GM18907 (cell line): ENCODE results near the gene POLR2L.

Experiments
- ATAC-seq: cut with Tn5 transposase; IDR thresholded peaks from one replicate; pipeline ENCODE4 v1.9.1; 2021; ENCODE audit warnings: mild to moderate bottlenecking, moderate library complexity; ENCODE audit not compliant: unreplicated experiment

The POLR2L gene

DNA sequence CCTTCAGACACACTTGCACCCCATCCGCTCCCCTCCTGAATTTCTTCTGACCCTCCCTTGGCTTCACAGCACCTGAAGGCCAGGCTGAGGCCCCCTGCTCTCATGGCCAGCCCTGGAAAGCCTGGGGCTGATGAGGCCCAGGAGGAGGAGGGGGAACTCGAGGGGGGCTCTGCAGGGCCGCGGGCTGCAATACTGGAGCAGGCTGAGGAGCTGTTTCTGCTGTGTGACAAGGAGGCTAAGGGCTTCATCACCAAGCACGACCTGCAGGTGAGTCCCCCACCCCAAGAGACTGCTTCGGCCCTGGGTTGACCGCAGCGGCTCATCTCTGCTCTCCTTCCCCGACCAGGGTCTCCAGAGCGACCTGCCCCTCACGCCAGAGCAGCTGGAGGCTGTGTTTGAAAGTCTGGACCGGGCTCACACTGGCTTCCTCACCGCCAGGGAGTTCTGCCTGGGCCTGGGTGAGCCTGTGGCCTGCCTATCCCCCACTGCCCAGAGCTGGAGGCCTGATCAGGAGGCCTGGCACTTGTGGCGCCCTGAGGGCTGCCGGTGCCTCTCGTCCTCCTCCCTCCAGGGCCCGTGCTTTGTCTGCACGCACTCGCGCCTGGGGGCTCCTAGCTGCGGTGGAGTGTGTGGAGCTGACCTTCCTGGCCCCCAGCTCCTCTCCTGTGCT lies 13.7 kb downstream of the POLR2L start:
- ATAC-seq = no peak

DNA sequence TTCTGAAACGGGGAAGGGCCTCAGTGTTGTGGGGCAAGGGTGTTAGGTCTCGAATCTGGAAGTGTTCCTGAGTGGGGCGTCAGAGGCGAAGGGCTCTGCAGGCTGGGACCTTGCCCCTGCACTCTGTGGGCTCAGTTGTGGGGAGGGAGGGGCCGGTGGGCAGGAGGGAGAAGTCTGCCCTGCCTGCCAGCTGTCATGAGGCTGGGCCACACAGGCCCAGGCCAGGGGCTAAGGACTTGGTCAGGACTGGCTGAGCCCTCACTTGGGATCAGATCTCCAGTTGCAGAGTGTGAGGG lies 14.5 kb downstream of the POLR2L start, which contains the start of gene CRACR2B:
TSS of gene CRACR2B (plus strand) at position 23 of the 296 bp plus-strand sequence. CDS start 689 bp downstream, outside the sequence.
- ATAC-seq = peak; percentile 7

- peak; percentile 48 for ATAC-seq
Measured at GRCh38 chr11:827146-827896, 15.0 kb downstream of the POLR2L start.

GRCh38 chr11:826836-827145 lies 15.5 kb downstream of the POLR2L start:
- ATAC-seq = peak; percentile 13

DNA sequence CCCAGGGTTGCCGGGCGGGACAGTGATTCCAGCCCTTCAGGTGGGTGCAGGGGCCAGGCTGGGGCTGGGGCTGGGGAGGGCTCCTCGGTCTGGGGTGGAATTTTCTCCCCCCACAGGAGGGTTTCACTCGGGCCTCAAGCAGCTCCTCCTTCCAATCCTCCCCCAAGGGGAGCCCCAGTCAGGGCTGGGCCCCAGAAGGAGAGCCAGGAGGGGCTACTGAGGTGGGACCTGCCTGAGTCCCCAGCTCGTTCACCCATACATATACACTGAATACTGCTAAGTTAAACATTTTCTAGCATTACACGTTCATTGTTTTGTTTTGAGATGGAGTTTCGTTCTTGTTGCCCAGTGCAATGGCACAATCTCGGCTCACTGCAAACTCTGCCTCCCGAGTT lies 16.1 kb downstream of the POLR2L start:
- ATAC-seq = no peak

DNA sequence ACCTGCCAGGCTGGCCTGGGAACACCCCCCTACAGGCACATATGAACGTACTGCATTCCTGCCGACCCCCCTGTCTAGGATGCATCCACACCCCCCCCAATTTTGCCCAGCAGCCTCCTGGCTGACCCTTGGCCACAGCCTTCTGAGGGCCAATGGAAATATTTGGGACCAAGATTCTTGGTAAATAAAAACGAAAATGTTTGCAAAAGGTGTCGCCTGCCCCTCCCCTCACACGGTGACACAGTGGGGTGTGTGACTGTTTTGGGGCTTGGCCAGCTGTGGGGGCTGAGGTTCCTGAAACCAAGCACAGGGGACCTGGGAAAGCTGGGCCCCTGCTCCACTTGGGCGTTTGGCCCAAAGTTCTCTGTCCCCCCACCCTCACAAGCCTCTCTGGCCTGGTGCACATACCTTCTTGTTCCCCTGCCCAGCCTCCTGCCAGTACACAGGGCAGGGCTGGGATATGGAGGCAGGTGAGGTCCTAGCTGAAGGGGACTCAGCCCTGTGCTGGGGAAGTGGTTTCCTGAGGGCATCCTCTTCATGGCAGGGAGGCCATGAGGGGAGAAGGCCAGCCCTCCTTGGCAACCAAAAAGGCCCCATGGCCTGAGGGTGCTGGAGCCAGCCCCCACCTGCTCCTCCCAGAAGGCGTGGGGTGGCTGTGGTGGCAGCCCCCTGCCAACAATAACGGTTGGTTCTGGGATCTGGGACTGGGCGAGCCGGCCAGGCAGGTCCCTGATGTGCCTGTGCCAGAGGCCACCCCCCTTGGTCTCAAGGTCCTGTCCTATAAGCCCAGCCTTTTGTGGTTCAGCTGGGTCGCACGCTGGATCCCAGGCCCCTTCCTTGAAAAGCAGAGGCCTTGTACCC lies 16.7 kb downstream of the POLR2L start:
- ATAC-seq = no peak

DNA sequence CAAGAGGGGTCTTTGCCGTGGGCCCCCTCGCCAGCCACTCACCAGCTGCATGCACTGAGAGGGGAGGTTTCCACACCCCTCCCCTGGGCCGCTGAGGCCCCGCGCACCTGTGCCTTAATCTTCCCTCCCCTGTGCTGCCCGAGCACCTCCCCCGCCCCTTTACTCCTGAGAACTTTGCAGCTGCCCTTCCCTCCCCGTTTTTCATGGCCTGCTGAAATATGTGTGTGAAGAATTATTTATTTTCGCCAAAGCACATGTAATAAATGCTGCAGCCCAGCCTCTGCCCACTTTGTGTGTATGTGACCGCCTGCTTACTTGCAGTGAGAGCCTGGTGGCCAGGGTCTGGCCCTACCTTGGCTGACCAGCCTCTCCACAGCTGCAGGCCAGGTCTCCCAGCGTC lies 17.4 kb downstream of the POLR2L start:
- ATAC-seq = no peak

DNA sequence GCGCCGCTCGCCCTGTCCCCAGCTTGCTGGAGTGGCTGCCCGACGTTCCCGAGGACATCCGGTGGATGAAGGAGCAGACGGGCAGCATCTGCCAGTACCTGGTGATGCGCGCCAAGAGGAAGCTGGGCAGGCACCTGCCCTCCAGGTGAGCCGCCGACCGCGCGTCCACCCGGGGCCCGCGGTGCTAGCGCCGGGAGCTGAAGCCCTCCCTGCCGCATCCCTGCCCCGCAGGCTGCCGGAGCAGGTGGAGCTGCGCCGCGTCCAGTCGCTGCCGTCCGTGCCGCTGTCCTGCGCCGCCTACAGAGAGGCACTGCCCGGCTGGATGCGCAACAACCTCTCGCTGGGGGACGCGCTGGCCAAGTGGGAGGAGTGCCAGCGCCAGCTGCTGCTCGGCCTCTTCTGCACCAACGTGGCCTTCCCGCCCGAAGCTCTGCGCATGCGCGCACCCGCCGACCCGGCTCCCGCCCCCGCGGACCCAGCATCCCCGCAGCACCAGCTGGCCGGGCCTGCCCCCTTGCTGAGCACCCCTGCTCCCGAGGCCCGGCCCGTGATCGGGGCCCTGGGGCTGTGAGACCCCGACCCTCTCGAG lies 17.9 kb downstream of the POLR2L start:
- ATAC-seq = no peak

DNA sequence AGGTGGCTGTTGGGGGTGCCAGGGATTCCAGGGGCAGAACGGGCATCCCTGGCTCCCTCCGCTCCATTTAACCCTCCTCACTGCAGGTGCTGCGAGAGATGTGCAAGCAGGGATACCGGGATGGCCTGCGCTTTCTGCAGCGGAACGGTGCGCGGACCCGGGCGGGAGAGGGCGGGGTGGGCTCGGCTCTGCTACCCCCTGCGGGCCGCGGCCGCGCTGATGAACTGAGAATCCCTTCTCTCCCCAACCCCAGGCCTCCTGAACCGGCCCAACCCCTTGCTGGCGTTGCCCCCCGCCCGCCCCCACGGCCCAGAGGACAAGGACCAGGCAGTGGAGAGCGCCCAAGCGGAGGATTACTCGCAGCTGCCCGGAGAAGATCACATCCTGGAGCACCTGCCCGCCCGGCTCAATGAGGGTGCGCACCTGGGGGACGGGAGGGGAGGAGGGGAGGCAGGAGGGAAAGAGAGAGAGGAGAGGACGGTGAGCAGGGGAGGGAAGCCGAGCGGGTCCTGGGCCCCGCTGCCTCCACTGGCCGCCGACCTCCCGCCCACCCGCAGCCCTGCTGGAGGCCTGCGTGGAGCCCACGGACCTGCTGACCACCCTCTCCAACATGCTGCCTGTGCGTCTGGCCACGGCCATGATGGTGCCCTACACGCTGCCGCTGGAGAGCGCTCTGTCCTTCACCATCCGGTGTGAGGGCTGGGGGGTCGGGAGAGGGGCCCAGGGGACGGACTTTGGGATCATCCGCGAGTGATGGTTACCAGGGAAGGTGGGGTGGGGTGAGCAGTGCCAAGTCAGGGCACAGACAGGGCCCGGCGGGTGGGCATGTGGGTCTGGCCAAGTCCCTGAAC lies 18.7 kb downstream of the POLR2L start:
- ATAC-seq = no peak

- ATAC-seq = no peak
Measured at GRCh38 chr11:821512-822371, 20.6 kb downstream of the POLR2L start.

DNA sequence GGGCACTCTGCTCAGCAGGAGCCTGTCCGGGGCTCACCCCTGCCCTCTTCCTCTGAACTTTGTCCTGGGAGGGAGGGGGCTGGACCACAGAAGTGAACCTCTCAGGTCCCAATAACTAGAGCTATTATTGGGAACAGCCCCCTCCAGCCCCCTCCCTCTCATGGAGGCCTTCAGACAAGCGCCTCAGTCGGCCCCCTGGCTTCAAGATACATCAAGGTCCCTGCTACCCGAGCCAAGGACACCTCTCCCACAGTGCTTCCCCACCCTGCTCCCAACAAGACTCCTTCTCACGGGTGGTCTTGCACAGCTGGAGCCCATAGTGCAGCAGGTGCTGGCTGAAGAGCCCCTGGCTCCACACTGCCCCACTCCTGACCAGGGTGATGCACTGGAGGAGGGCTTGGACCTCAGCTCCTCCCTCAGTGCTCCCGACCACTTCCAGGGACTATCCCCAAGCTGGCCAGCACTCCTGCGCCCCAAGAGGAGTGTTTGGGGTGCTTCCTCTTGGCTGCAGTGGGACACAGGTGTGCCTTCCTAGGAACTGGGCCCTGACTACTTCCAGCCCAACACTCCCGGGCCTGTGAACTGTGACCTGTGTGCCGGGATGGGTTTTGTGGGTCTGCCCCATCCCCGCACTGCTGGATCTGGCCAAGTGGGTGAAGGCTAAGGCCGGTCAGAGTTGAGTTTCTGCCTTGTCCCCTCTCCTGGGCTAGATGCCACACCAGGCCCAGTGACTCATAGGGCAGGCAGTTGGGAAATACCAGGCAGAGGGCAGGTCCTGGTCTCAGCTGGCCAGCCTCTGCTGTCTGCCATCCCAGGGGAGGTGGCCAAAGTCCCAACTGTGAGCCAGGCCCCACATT lies 21.4 kb downstream of the POLR2L start:
- no peak for ATAC-seq

DNA sequence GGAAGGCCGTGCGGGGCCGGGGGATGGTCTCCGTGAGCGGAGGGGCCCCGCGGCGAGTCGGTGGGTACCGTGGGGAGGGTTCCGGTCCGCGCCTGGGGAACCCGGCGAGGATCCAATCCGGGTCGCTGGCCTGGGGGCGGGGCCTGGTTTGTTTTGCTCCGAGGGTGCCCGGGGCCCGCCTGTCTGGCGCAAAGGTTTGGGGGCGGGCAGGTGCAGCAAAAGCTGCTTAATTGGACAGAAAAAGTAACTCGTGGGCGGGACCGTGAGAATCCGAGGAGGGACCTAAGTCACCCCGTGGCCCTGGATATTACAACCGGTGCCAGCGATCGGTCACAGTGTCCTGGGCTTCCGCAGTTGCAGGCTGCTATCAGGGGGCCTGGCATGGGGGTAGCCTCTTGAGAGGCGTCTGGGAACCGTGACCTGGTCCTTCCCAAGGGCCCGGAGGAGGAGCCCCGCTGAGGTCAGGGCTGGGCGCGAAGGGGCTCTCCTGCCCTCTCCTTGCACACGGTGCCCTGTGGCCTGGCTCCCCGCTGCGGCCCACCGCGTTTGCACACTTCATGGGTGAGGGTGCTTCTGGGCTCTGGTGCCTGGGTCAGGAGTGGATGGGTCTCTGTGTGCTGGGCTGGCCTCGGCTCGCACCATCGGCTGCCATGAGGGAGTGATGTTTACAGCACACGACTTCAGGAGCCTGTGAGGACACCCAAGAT lies 22.2 kb downstream of the POLR2L start:
- ATAC-seq = peak; percentile 65

DNA sequence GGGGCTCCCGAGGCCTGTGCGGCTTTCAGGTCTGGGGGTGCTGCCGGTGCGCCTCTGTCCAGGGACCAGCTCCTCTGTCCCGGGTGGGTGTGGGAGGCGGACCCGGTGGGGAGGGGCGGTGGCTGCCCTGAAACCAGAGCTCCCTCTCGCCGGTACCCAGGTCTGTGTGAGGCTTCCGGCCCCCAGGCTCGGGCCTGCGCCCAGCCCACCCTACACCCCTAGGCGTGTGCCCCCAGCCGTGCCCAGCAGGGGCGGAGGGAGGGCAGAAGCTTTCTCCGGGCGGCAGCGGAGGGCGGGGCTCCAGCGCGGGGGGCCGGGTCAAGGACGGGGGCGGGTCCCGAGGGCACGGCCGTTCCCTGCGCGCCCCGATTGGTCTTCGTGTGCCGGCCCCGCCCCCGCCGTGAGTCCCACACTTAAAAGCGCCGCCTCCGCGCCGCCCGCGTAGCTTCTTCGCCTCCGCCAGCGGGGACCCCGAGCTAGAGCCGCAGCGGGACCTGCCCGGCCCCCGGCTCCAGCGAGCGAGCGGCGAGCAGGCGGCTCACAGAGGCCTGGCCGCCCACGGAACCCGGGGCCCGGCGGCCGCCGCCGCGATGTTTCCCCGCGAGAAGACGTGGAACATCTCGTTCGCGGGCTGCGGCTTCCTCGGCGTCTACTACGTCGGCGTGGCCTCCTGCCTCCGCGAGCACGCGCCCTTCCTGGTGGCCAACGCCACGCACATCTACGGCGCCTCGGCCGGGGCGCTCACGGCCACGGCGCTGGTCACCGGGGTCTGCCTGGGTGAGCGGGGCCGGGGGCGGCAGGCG lies 23.0 kb downstream of the POLR2L start:
- ATAC-seq = peak; percentile 56

GRCh38 chr11:818396-819128 lies 23.8 kb downstream of the POLR2L start, which contains the start of gene PNPLA2:
PNPLA2 (plus strand) TSS chr11:818914; CDS start chr11:819719, 805 bp downstream.
- no peak for ATAC-seq

GRCh38 chr11:816433-816779 lies 25.9 kb downstream of the POLR2L start:
- no peak for ATAC-seq

DNA sequence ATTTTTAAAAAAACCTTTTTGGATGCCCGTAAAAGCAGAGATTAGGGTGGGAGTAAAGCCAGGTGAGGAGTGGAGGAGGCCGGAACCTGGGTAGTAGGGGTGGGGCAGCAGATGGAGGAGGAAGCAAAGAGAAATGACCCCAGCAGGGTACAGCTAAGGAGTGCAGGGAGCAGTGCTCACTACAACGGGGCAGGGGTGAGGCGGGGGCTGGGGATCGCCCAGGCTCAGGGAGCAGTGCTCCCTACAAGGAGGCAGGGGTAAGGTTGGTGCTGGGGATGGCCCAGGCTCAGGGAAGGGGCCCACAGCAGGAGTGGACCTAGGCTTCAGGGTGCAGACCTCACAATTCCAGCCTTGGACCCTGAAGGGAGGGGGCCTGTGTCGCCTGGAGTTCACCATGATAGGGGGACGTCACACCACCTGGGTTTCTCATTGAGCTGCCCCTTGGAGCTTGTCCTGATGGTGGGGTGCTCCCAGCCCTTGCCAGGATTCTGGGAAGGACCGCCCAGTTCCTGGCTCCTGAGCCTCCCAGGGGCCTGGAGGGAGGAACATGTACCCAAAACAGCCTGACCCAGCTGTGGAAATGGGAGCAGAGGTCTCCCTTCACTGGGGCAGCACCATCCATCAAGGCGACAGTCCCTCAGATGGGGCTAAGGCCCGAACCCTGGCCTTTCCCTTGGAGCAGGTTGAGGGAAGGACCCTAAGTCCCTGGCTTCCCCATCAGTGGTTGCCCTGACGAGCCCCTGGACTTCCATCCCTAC lies 26.5 kb downstream of the POLR2L start:
- no peak for ATAC-seq
